Iris pigment epithelial cell (primary cell): ENCODE data around the gene TIMM44.
"Not testable (repeated sequence)": the region's sequence is repeated elsewhere in the genome, so short reads cannot be mapped to it uniquely, and the experiment has no call there.

Experiments
- DNase-seq: peaks from one replicate; pipeline ENCODE4 v3.0.0-alpha.2; 2011; ENCODE audit warnings: low read depth

TIMM44 gene

DNA sequence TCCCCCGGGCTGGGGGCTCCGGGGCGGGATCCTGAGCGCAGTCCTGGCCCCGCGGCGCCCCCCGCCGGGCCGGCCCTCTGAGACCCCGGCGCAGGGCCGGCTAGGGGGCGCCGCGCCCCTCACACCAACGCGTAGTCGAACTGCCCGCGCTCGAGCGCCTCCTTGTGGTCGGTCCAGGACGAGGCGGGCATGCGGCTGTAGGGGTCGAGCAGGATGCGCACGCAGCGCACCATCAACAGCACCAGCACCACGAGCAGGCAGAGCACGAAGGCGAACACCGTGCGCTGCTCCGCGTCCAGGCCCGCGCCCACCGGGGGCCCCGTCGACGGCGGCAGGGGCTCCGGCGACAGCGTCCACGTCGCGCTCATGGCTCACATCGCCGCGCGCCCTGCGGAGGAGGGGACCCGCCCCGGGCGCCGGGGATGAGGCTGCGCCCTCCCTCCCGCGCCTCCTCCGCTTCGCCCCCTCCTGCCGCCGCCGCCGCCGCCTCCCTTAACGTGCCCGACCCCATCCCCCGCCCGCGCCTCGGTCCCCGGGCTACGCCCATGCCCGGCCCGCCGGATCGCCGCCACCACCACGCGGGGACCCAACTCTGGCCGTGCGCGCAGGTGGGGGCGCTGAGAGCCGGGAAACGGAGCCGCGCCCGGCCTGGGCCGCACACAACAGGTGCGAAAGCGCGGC, 18.2 kb downstream of the TIMM44 start:
- DNase-seq: peak; percentile 54

DNA sequence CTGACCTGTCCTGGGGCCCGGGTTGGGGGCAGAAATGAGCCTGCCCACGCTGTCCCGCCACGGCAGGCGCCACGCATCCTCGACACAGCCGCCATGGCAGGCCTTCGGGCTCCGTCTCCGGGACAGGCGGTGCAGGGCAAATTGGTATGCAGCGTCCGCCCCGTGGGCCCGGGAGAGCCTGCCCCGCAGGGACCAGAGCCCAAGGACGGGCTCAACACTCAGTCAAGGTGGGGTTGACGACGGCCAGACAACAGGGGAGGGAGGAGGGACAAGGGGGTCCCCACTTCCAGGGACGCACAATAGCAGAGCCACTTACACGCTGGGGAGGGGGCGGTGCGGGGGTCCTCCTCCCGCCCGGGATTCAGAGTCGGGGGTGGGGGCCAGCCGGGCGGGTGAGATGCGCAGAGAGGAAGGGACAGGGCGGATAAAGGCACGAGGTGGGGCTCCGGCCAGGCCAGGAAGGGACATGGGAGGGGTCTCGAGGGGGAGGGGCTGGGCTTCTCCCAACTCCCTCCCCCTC, 18.8 kb downstream of the TIMM44 start:
- no peak for DNase-seq

DNA sequence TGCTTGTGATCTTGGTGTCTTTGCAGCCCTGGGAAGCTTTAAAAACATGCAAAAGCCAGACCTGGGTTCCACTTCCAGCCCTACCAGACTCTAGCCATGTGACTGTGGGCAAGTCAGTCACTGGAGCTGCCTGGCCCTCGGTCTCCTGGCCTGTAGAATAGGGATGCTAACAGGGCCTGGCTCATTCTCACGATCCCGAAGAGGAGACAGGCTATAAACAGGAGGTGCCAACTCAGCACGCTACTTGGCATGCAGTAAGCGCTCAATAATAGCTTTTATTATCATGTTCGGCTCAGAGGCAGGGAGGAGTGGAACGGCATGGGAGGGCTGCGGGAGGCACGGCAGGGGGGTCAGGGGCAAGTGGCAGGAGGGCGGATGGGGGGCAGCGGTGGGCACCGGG, 19.2 kb downstream of the TIMM44 start:
- no peak for DNase-seq

DNA sequence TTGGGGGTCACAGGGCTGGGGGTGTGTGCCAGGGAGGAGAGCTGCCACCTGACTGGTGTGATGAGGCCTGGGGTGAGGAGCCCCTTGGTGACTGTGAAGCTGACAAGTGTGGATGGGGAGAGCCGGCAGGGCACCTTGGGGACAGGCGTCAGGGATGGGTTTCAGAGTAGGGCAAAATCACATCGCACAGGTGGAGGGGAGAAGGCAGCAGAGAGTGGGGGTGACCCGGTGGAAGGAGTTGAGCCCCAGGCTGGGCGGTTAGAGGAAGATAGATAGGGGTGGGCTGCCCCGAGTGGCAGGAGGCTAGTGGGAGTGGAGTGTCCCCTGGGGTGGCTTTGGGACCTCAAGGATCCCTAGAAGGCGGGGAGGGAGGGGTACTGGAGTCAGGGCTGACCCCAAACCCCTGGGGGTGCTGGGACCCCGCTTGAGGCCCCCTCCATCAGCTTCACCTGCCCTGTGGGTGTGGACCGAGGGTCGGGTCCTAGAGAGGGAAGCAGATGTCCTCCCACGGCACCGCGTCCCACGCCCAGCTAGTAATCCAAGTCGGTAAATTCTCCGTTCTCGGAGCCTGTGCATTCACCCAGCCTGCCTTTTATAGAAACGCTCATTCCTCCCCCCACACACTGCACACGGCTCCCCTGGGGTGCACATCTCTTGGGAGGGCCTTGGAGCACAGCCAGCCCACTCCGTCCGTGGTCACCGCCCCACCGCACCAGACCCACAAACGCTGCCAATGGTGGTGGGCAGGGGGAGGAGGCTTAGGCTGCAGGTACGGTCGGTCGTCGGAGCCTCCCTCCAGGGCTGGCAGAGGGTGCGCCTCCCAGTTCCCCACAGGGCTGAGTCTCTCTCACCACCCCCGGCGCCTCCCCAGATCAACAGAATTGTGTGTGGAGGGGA, 19.9 kb downstream of the TIMM44 start:
- no peak for DNase-seq

DNA sequence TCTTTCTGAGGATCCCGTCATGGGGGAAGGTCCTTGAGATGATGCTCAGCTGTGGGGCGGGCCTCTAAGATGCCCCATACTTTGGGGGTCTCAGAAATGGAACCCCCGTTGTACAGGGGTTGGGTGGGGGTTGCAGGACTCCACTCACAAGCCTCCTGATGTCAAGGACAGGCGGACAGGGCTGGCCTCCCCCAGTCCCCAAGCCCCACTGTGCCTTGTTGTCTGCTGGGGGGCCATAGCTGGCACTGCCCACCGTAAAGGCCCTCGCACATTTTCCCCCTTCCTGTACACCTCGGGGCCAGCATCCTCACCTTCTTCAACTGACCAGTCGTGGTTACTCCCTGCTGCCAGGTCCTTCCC, 20.6 kb downstream of the TIMM44 start:
- no peak for DNase-seq

DNA sequence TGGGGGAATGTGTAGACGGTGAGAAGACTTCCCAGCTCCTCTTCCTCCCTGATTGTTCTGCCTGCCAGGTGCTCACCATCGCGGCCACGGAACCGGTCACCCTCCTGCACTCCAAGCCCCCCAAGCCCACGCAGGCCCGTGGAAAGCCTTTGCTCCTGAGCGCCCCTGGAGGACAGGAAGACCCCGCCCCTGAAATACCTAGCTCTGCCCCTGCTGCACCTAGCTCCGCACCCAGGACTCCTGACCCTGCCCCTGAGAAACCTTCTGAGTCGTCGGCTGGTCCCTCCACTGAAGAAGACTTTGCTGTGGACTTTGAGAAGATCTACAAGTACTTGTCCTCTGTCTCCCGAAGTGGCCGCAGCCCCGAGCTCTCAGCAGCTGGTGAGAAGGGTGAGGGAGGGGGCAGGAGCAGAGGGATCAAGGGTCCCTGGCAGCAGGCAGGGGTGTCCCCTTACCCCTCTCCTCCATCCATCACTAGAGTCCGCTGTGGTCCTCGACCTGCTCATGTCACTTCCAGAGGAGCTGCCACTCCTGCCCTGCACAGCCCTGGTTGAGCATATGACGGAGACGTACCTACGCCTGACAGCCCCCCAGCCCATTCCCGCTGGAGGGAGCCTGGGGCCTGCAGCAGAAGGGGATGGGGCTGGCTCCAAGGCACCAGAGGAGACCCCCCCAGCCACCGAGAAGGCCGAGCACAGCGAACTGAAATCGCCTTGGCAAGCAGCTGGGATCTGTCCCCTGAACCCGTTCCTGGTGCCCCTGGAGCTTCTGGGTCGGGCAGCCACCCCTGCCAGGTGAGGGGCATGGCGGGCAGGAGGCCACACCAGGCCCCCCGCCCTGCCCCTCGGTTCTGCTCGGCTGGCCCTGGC, 21.3 kb downstream of the TIMM44 start:
- no peak for DNase-seq

DNA sequence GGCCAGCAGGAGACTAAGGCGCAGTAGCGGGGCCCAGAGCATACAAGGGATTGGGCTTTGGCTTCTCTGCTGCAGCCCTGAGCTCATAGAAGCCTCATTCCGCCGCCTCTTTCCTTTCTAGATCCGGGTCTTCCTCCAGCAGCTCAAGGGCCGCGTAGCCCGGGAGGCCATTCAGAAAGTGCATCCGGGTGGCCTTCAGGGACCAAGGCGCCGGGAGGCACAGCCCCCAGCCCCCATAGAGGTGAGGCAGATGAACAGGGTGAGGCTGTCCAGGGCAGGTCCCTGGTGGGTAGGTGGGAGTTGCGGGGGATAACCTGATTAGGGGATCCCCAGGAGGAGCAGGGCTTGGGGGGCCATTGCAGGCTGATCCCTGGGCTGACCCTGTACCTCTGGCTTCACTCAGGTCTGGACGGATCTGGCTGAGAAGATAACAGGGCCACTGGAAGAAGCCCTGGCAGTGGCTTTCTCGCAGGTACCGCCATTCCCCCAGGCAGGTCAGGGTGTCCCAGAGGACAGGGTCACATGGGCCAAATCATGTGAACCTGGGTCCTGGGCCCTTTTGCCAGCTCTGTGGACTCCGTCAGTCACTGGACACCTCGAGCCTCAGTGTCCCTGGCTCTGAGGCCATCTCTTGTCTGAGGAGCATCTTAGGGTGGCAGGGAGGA, 22.0 kb downstream of the TIMM44 start:
- no peak for DNase-seq

DNA sequence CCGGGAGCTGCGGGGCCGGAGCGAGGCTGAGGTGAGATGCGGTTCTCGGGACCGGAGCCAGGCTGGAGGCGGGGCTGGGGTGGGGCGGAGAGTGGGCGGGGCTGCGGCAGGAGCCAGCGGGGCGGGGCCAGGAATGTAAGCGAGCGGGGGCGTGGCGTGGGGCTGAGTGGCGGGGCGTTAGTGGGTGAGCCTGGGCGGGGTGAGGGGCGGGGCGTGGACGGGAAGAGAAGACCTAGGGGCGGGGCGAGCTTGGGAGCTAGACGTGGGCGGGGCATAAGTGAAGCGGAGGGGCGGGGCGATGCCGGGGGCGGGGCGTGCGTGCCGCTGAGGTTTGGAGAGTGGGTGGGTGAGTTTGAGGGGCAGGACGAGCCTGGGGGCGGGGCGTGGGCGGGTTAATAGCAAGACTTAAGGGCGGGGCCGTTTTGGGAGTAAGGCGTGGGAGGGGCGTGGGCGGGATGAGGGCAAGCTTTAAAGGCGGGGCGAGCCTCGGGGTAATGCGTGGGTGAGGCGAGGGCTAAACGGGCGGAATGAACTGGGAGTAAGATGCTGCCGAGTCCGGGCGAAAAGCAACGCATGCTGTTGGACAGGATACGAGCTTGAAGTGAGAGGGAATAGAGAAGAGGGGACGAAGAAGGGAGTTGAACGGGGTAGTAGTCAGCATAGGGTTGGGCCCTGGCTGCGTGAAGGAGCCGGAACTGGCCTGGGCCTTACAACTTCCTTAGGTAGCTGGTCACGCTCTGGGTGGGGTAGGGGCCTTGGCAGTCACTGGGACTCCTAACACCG, 22.8 kb downstream of the TIMM44 start:
- DNase-seq: peak; percentile 96

DNA sequence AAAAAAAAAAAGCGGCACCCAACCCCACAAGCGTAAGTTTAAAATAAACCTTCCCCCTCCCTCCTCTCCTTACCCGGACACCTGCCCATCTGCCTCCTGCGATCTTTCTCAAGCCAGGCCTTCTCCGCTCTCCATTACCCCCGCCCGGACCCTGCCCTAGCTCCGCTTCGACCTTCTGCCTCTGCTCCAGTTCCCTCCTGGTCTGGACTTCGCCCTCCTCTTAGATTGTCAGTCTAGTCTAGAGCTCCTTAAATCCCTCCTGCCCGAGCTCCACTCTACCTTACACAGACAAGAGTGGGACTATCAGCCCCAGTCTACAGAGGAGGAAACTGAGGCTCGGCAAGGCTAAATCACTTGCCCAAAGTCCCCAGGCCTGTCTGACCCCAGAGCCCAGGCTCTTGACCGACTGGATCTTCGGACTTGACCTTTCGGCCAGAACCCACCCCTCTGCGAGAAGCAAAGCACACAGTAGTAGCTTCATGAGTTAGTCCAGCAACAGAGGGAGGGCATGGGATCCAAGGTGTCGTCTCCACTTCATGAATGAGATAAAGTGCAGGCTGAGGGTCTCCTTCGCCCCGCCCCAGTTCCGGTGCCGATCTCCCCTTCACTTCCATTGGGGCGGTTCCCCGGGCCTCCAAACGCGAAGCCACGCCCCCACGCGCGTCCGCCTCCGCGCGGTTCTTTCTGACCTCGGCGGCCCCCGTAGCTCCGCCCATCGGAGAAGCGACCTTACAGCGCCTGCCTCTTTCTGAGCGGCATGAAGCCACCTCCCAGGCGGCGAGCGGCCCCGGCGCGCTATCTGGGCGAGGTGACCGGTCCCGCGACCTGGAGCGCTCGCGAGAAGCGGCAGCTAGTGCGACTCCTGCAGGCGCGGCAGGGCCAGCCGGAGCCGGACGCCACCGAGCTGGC, 23.6 kb downstream of the TIMM44 start, which contains the start of gene SNAPC2:
Gene SNAPC2 (plus strand): TSS at position 729 of the 909 bp plus-strand sequence. CDS start 29 bp downstream, at position 758.
- peak; percentile 94 for DNase-seq

DNA sequence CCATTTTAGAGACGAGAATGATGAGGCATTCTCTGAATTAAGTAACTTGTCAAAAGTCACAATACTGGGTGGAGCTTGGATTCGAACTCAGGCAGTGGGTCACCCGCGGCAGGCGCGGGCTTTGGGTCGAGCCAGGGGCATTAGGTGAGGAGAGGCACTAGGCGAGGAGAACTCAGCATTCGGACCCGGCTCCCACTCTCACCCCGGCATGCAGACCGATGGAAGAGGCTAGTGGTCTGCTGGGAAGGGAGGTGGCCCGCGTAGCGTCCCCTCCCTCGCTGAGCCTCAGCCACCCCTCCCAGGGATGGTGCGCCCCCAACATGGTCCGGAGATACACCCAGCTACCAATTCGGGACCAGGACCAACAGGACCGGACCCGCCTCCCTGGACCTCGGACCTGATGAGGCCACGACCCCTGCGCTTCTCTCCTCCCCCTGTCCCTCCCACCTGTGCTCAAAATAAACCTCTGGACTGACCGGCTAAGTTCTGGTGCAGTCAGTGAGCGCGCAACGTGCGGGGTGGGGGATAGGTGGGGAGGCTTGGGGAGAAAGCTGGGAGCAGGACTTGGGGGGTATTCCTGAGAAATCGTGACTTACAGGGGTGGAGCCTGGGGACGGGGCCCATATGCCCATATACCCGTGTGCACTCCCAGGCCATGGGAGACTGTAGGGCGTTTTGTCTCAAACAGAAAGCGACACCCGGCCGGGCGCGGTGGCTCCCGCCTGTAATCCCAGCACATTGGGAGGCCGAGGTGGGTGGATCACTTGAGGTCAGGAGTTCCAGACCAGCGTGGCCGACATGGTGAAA, 24.6 kb downstream of the TIMM44 start:
- DNase-seq: no peak

DNA sequence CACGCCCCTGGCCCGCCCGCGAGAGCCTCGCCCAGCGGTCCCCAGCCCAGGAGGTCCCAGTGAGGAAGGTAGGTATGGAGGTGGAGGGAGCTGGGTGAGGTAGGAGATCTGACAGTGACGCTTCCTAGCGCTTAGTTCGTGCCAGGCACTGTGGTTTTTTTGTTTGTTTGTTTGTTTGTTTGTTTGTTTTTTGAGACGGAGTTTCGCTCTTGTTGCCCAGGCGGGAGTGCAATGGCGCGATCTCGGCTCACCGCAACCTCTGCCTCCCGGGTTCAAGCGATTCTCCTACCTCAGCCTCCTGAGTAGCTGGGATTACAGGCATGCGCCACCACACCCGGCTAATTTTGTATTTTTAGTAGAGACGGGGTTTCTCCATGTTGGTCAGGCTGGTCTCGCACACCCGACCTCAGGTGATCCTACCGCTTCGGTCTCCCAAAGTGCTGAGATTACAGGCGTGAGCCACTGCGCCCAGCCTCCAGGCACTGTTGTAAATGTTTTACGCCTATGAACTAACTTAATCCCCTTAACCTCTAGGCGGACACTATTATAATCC, 25.3 kb downstream of the TIMM44 start:
- not testable (repeated sequence) for DNase-seq

DNA sequence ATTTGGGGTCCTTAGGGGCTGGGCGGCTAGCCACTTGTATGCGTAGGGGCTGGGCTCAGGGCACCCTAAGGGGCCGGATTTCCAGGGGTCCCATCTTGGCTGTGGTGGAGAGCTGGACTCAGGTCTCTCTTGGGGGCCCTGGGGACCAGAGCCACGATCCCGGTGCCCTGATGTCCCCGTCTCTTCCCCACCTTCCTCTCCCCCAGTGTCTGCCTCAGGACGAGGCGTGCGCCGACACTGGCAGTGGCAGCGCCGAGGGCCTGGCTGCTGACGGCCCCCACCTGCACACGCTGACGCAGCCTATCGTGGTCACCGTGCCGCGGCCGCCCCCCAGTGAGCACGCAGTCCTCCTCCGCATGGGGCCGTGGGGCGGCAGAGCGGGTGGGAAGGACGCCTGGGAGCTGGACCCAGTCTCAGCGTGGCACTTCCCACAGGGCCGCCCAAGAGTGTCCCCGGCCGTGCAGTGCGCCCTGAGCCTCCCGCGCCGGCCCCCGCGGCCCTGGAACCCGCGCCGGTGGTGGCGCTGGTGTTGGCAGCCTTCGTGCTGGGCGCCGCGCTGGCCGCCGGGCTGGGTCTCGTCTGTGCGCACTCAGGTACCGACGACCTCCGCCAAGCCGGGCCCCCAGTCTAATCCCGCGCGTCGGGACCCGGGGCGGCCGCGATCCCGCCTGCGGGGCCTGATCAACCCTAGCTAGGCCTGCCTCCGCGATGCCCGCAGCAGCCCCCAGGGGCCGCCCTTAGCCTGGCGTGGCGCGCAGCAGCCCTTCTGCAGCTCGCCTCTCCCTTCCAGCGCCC, 26.0 kb downstream of the TIMM44 start:
- peak; percentile 64 for DNase-seq

DNA sequence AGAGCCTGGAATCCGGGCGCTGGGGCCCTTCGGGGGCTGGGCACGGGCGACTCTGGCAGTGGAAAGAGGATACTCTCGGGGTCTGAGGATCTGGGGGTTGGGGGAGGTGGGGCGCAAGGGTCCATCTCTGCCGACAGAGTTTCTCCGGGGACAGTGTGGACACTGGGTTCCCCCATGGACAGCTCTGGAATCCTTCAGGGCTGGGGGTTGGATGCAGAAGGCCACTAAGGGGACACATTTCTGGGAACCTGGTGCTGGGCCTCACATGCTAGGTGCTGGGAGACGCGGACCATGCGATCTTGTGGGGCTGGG, 26.6 kb downstream of the TIMM44 start:
- DNase-seq: no peak

DNA sequence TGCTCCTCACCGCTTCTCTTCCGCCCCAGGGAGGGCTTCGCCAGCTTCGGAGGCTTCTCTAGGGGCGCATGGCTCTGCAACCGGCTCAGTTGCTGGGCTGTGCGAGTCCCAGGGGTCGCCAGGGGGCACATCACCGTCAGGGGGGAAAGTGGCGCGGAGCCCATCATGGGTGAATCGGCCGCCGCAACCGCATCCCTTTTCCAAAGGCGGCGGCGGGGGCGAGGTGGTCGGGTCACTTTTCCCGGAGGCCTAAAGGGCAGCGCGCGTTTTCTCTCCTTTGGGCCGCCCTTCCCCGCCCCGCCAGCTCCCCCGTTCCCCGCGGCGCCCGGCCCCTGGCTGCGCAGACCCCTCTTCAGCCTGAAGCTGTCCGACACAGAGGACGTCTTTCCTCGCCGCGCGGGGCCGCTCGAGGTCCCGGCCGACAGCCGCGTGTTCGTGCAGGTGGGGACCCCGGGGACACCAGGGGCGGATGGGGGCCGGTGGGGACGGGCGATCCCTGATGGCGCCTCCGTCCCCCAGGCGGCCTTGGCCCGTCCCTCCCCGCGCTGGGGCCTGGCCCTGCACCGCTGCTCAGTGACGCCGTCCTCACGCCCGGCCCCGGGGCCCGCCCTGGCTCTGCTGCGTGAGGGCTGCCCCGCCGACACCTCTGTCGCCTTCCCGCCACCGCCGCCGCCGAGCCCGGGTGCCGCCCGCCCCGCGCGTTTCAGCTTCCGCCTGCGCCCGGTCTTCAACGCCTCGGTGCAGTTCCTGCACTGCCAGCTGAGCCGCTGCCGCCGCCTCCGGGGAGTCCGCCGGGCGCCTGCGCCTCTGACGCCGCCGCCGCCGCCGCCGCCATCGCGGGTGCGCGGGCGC, 27.1 kb downstream of the TIMM44 start:
- no peak for DNase-seq

DNA sequence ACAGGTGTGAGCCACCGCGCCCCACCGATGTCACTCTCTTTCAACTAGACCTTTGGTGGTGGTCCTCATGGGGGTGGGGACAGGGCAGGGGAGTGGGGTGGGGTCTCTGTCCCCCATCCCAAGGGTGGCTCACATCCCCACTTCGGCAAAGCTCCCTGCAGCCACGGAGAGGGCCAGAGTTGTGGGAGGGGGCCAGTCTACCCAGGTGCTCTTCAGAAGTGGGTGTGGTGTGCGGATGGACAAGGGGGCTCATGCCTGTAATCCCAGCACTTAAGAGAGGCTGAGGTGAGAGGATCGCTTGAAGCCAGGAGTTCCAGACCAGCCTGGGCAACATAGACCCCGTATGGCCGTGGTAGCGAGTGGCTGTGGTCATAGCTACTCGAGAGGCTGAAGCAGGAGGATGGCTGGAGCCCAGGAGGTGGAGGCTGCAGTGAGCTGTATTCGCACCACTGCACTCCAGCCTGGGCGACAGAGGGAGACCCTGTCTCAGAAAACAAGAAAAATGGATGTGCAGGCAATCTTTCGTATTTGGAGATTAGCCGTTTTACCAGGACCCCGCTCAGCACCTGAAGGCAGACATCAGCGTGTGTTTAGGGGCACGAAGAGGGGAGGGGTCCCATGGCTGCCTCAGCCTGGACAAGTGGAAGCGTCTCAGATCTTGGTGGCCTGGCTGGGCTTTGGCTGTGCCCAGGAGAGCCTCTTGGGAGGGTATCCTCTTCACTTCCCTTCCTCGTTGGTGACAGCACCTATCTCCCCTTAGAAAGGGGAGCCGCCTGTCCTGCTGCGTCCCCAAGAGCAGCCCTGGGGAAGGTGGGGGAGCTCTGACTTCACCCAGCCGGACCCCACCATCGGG, 28.0 kb downstream of the TIMM44 start:
- no peak for DNase-seq

DNA sequence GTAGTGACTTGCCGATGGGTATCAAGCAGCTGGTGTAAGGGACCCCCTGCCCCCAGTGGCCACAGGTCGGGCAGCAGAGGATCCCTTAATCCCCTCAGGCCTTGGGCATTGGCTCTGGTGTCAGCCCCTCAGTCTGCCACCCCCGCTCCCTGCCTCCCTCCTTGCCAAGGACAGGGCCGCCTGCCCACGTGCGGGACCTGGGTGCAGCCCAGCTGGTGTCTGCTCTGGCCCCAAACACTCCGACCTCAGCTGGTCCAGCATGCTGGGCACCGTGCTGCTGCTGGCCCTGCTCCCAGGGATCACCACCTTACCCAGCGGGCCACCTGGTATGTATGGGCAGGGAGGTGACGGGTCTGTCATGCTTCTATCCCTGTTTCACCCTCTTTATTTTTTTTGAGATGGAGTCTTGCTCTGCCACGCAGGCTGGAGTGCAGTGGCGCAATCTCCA, 28.8 kb downstream of the TIMM44 start, which contains the start of gene TGFBR3L:
Gene TGFBR3L (plus strand): TSS at position 233 of the 448 bp plus-strand sequence.
- no peak for DNase-seq
